Tibial artery (tissue), 4 donors: Measurements from ENCODE around the gene SIL1.

Source experiments
- DNase-seq, 2 donors: peaks; one replicate each; pipeline ENCODE4 v3.0.0-alpha.2; 2019
- H3K27ac ChIP-seq, 2 donors: fragments of 200-600 bp; sonication (generic) in 1 of 2; 1 replicate in 1 of 2; 2 replicates in 1 of 2; pipeline ENCODE4 v1.5.1; 2018 to 2019; ENCODE audit warnings: mild to moderate bottlenecking in 1 of 2
- H3K27me3 ChIP-seq, 2 donors: fragments of 200-600 bp; sonication (generic) in 1 of 2; one replicate each; pipeline versions ENCODE4 v1.5.1 to v1.6.0; 2016 to 2019
- H3K36me3 ChIP-seq, 3 donors: fragments of 200-600 bp; sonication (generic) in 2 of 3; one replicate each; pipeline ENCODE4 v1.5.1; 2016 to 2019; ENCODE audit warnings: mild to moderate bottlenecking in 2 of 3
- H3K4me1 ChIP-seq, 4 donors: fragments of 200-600 bp; sonication (generic) in 2 of 4; 1 replicate in 3 of 4; 2 replicates in 1 of 4; pipeline ENCODE4 v1.5.1; 2016 to 2019
- H3K4me3 ChIP-seq, 2 donors: fragments of 200-600 bp; sonication (generic) in 1 of 2; 1 replicate in 1 of 2; 2 replicates in 1 of 2; pipeline ENCODE4 v1.5.1; 2018 to 2019; ENCODE audit warnings: mild to moderate bottlenecking in 2 of 2
- H3K9me3 ChIP-seq, 3 donors: fragments of 200-600 bp; sonication (generic) in 1 of 3; one replicate each; pipeline ENCODE4 v1.5.1; 2016 to 2019
- intact Hi-C: fragments of 100-400 bp; cut with DNase I; formaldehyde crosslinking; loops from one replicate; pipeline ENCODE4 v1.15.0; 2023; ENCODE audit warnings: low total_unique reads
- TF ChIP-seq, protein P1 (sequence below), 2 experiments: fragments of 200-600 bp in 1 of 2; fragments of 450-650 bp in 1 of 2; IDR thresholded peaks; one replicate each; pipeline ENCODE4 v1.5.1; 2017 to 2019; ENCODE audit warnings: antibody characterized with exemption in 2 of 2, mild to moderate bottlenecking in 1 of 2, moderate library complexity in 1 of 2

SIL1 gene

DNA sequence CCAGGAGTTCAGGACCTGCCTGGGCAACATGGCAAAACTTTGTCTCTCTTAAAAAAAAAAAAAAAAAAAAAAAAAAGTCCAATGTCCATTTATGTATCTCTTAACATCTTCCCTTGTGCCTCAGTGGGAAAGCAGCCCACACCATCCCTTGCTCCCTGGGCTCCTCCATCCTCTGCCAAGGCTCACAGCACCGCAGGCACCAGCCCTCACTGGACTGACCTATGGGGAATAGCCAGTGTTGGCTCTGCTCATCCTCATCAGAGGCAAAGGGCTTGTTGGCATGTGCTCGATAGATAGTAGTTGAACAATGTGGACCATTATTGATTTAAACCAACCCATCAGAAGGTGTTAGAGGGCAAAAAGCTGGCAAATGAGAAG is 261.2 kb downstream of the SIL1 start:
- Histone ChIP-seq H3K4me3 (no peak overlapping the region), H3K27ac (no peak overlapping the region), H3K36me3 (peaks cover 24 to 52% (median 37%) of the 10 kb centered on the region in 3 donors), H3K27me3 (no peaks in the 10 kb centered on the region), H3K9me3 (no peaks in the 10 kb centered on the region), H3K4me1 (no peaks in the 10 kb centered on the region)
- intact Hi-C loops = no loop called here
- TF ChIP-seq, protein P1, sequence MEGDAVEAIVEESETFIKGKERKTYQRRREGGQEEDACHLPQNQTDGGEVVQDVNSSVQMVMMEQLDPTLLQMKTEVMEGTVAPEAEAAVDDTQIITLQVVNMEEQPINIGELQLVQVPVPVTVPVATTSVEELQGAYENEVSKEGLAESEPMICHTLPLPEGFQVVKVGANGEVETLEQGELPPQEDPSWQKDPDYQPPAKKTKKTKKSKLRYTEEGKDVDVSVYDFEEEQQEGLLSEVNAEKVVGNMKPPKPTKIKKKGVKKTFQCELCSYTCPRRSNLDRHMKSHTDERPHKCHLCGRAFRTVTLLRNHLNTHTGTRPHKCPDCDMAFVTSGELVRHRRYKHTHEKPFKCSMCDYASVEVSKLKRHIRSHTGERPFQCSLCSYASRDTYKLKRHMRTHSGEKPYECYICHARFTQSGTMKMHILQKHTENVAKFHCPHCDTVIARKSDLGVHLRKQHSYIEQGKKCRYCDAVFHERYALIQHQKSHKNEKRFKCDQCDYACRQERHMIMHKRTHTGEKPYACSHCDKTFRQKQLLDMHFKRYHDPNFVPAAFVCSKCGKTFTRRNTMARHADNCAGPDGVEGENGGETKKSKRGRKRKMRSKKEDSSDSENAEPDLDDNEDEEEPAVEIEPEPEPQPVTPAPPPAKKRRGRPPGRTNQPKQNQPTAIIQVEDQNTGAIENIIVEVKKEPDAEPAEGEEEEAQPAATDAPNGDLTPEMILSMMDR (IDR thresholded peaks at IDR 0.05) = no peak
- DNase-seq = no peak

DNA sequence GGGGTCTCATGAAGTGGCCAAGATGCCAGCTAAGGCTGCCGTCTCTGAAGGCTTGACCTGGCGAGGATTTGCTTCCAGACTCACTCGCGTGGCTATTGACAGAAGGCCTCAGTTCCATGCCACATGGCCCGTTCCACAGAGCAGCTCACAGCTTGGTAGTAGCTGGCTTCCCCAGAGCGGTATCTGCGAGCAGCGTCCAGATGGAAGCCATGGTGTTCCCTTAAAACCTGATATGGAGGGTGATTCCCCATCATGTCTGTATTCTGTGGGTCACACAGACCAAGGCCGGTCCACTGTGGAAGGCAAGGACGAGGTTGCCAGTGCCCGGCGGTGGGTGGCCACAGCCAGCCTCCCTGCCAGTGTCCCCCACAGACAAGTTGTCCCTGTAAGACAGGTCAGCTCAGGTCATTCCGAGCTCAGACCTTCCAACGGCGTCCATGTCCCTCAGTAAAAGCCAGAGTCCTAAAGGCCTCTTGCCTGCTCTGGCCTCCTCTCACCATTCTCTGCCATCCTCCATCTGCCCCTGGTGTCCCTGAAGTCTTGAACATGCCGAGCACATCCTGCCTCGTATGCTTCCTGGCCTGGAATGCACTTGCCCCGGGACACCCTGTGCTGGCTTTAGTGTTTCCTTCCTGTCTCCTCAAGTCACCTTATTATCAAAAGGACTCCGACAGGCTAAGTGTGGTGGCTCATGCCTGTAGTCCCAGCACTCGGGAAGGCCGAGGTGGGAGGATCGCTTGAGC is 261.8 kb downstream of the SIL1 start:
- no peak for DNase-seq
- no peaks in the 10 kb centered on the region for H3K27me3 ChIP-seq
- H3K36me3 ChIP-seq = peaks cover 30 to 58% (median 43%) of the 10 kb centered on the region in 3 donors
- no peak overlapping the region for H3K4me3 ChIP-seq
- H3K27ac ChIP-seq = no peak overlapping the region
- TF ChIP-seq, protein P1 (IDR thresholded peaks at IDR 0.05) = no peak
- H3K4me1 ChIP-seq = no peaks in the 10 kb centered on the region
- no peaks in the 10 kb centered on the region for H3K9me3 ChIP-seq
- intact Hi-C loops = no loop called here

DNA sequence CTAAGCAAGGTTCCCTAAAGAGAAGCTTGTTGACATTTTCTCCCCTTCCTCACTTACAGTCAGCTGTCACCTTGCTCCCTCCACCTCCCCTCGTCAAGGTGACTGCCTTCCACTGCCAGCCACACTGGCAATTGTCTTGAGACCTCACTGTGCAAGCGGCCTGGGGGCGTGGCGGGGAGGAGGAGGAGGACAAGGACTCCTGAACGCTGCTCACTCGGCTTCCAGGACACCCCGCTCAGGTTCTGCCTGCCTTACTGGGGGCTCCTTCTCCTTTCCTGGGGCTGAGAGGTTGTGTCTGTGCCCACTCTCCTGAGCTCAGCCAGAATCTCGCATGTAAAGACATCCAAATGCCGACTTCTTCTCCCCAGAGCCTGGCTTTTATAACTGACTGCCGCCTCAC is 262.7 kb downstream of the SIL1 start:
- H3K4me3 ChIP-seq = no peak overlapping the region
- no peaks in the 10 kb centered on the region for H3K4me1 ChIP-seq
- DNase-seq = no peak
- TF ChIP-seq, protein P1 (IDR thresholded peaks at IDR 0.05) = no peak
- intact Hi-C loops = no loop called here
- H3K27me3 ChIP-seq = no peaks in the 10 kb centered on the region
- no peaks in the 10 kb centered on the region for H3K9me3 ChIP-seq
- H3K27ac ChIP-seq = no peak overlapping the region
- H3K36me3 ChIP-seq = peaks cover 39 to 67% (median 52%) of the 10 kb centered on the region in 3 donors

GRCh38 chr5:138934971-138935370 is 263.2 kb downstream of the SIL1 start:
- H3K27me3 ChIP-seq = no peaks in the 10 kb centered on the region
- no peak for DNase-seq
- no peaks in the 10 kb centered on the region for H3K9me3 ChIP-seq
- H3K27ac ChIP-seq = no peak overlapping the region
- no peaks in the 10 kb centered on the region for H3K4me1 ChIP-seq
- intact Hi-C loops = no loop called here
- no peak overlapping the region for H3K4me3 ChIP-seq
- H3K36me3 ChIP-seq = peaks cover 44 to 72% (median 57%) of the 10 kb centered on the region in 3 donors
- TF ChIP-seq, protein P1 (IDR thresholded peaks at IDR 0.05) = no peak

DNA sequence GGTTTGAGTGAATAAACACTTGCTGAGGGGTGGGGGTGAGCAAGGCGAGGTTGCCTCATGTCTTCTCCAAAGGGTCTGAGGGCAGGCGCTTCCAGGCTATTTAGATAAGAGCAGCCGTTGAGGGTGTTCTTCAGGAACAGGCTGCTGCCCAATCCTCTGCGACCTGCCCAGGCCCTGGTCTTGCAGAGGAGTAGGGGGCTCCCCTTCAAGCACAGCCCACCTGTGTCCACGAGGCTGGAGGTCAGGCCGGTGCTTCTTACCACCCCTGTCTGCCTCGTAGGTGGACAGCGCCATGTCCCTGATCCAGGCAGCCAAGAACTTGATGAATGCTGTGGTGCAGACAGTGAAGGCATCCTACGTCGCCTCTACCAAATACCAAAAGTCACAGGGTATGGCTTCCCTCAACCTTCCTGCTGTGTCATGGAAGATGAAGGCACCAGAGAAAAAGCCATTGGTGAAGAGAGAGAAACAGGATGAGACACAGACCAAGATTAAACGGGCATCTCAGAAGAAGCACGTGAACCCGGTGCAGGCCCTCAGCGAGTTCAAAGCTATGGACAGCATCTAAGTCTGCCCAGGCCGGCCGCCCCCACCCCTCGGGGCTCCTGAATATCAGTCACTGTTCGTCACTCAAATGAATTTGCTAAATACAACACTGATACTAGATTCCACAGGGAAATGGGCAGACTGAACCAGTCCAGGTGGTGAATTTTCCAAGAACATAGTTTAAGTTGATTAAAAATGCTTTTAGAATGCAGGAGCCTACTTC is 264.5 kb downstream of the SIL1 start:
- Histone ChIP-seq H3K9me3 (no peaks in the 10 kb centered on the region), H3K4me1 (no peaks in the 10 kb centered on the region), H3K36me3 (peaks cover 49 to 85% (median 70%) of the 10 kb centered on the region in 3 donors), H3K4me3 (no peak overlapping the region), H3K27me3 (no peaks in the 10 kb centered on the region), H3K27ac (no peak overlapping the region)
- DNase-seq = no peak
- intact Hi-C loops = no loop called here
- TF ChIP-seq, protein P1 (IDR thresholded peaks at IDR 0.05) = no peak
